Thoracic aorta (tissue), 2 donors: Measurements from ENCODE around the gene LSM10. TPM values are rescaled to one million over a fixed set of nuclear protein-coding genes. Genes with fewer than 3 reads are reported as not detected.

Experiments used
- ATAC-seq: fragments of 150-250 bp; one replicate; pipeline ENCODE4 v1.8.0; 2017; ENCODE audit warnings: low read depth; ENCODE audit not compliant: insufficient number of reproducible peaks, low FRiP score
- DNase-seq: peaks from one replicate; pipeline ENCODE4 v3.0.0-alpha.2; 2020; ENCODE audit warnings: low spot score
- H3K27ac ChIP-seq, 2 donors: fragments of 200-600 bp; sonication (generic); 1 replicate in 1 of 2; 2 replicates in 1 of 2; pipeline ENCODE4 v1.5.1; 2016; ENCODE audit warnings: mild to moderate bottlenecking in 2 of 2, moderate library complexity in 2 of 2
- H3K27me3 ChIP-seq: fragments of 200-600 bp; sonication (generic); replicated peaks from 2 replicates; pipeline ENCODE4 v1.6.0; 2016; ENCODE audit warnings: mild to moderate bottlenecking; ENCODE audit not compliant: insufficient read depth
- H3K36me3 ChIP-seq: fragments of 200-600 bp; sonication (generic); one replicate; pipeline ENCODE4 v1.5.1; 2016
- H3K4me1 ChIP-seq, 2 donors: fragments of 200-600 bp; sonication (generic); 1 replicate in 1 of 2; 2 replicates in 1 of 2; pipeline versions ENCODE4 v1.5.1 to v1.6.0; 2016; ENCODE audit warnings: low read depth in 2 of 2, mild to moderate bottlenecking in 1 of 2; ENCODE audit not compliant: control insufficient read depth in 1 of 2
- H3K4me3 ChIP-seq: fragments of 200-600 bp; sonication (generic); 2 replicates; pipeline ENCODE4 v1.5.1; 2016; ENCODE audit warnings: mild to moderate bottlenecking
- H3K9me3 ChIP-seq: fragments of 200-600 bp; sonication (generic); 2 replicates; pipeline ENCODE4 v1.5.1; 2016
- total RNA-seq, 2 donors: library from RNA; depleted of rRNA; stranded (reverse); fragments of >200 nt; gene quantifications; one replicate each; pipeline versions ENCODE4 v1.1.0 to v1.2.3, GENCODE V29; 2016
- TF ChIP-seq, protein P1 (sequence below): fragments of 200-600 bp; sonication (generic); IDR thresholded peaks from one replicate; pipeline ENCODE4 v1.5.1; 2019; ENCODE audit warnings: antibody characterized with exemption

LSM10 gene
- total RNA-seq, 2 donors from 2014 or later, result 14.4 to 34.4 TPM

DNA sequence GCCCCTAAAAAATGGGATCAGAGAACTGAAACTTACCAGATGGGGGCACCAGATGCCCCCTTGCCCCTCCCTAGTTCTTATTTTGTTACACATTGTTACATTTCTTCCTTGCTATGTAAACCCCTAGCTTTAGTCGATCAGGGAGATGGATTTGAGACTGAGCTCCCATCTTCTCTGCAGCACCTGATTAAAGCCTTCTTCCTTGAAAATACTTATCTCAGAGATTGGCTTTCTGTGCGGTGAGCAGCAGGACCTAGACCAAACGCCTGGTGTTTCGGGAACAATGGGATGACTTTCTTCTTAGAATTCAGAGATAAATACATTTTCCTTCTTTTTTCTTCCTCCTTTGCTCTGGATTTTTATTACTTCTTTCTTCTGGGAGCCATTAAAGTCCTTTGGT, 16.7 kb upstream of the LSM10 start:
- no peaks in the 10 kb centered on the region for H3K9me3 ChIP-seq
- TF ChIP-seq, protein P1, sequence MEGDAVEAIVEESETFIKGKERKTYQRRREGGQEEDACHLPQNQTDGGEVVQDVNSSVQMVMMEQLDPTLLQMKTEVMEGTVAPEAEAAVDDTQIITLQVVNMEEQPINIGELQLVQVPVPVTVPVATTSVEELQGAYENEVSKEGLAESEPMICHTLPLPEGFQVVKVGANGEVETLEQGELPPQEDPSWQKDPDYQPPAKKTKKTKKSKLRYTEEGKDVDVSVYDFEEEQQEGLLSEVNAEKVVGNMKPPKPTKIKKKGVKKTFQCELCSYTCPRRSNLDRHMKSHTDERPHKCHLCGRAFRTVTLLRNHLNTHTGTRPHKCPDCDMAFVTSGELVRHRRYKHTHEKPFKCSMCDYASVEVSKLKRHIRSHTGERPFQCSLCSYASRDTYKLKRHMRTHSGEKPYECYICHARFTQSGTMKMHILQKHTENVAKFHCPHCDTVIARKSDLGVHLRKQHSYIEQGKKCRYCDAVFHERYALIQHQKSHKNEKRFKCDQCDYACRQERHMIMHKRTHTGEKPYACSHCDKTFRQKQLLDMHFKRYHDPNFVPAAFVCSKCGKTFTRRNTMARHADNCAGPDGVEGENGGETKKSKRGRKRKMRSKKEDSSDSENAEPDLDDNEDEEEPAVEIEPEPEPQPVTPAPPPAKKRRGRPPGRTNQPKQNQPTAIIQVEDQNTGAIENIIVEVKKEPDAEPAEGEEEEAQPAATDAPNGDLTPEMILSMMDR, result no peak
- H3K36me3 ChIP-seq, result no peaks in the 10 kb centered on the region
- no peak overlapping the region for H3K27ac ChIP-seq
- no peak overlapping the region for H3K4me3 ChIP-seq
- H3K4me1 ChIP-seq, result no peaks in the 10 kb centered on the region
- DNase-seq, result no peak
- ATAC-seq, result no peak
- H3K27me3 ChIP-seq, result no peaks in the 10 kb centered on the region

DNA sequence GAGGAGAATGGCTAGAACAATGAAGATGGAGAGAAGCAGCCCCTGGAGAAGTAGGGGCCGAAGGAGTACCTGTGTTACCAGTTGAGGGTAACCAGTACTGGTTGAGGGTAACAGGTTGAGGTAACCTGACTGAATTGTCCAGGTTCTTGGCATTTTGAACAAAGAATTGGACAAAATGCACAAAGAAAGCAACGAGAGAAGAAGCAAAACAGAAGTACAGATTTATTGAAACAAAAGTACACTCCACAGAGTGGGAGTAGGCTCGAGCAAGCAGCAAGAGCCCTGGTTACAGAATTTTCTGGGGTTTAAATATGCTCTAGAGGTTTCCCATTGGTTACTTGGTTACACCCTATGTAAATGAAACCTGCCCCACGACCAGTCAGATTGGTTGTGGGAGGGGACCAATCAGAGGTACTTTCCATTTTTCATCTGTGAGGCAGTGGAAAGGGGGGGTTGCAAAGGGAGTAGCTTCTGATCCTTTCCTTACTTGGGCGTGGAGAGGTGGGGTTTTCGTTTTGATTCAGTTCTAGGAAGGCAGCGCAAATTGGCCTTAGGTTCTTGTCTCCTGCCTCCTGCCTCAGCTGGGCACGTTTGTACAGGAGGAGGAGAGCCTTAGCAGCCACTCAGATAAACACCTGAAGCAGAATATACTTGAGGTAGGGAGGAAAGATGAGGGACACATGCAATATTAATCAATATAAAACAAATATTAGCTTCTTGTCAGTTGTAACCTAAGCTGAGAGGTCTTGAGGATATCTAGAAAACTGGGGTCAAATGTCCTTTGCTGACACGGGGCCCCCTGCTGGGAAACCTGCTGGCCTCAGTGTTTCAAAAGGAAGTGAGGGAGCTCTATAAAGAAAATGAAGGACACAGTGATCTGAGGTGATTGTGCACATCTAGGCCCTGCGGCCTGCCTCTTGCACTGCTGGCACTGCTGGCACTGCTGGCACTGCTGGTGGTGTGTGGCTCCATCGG, 14.3 kb upstream of the LSM10 start:
- TF ChIP-seq, protein P1, result no peak
- no peaks in the 10 kb centered on the region for H3K4me1 ChIP-seq
- no peaks in the 10 kb centered on the region for H3K27me3 ChIP-seq
- no peak for ATAC-seq
- H3K36me3 ChIP-seq, result no peaks in the 10 kb centered on the region
- no peak overlapping the region for H3K4me3 ChIP-seq
- H3K9me3 ChIP-seq, result no peaks in the 10 kb centered on the region
- no peak overlapping the region for H3K27ac ChIP-seq
- no peak for DNase-seq

DNA sequence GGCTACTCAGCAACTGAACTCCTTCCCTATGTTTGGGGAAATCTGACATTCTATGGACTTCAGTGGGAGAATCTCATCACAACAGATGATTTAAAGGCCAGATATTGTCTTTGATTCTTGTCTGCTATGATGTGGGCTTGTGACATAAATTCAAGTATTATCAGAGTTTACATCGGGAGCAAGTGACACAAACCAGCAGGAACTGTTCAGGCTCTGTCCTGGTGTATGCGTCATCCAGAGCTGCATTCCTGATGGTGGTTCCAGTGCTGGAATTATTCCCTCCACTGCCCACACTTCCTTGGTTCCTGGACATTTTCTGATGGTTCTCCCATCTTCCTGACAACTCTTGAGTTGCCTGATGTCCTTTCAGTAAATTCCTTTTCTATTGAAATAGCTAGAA, 10.8 kb upstream of the LSM10 start:
- TF ChIP-seq, protein P1, result no peak
- no peaks in the 10 kb centered on the region for H3K9me3 ChIP-seq
- no peak overlapping the region for H3K27ac ChIP-seq
- H3K36me3 ChIP-seq, result no peaks in the 10 kb centered on the region
- H3K4me1 ChIP-seq, result no peaks in the 10 kb centered on the region
- H3K27me3 ChIP-seq, result no peaks in the 10 kb centered on the region
- no peak overlapping the region for H3K4me3 ChIP-seq
- no peak for DNase-seq
- ATAC-seq, result no peak

DNA sequence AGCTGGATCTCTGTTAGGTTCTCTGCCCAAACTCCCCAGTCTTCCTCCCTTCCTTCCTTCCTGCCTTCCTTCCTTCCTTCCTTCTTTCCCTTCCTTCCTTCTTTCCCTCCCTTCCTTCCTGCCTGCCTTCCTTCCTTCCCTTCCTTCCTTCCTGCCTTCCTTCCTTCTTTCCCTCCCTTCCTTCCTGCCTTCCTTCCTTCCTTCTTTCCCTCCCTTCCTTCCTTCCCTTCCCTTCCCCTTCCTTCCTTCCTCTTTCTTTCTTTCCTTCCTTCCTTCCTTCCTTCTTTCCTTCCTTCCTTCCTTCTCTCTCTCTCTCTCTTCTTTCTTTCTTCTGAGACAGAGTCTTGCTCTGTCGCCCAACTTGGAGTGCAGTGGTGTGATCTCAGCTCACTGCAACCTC, 8.7 kb upstream of the LSM10 start:
- Histone ChIP-seq H3K9me3 (no peaks in the 10 kb centered on the region), H3K27ac (no peak overlapping the region), H3K4me1 (no peaks in the 10 kb centered on the region), H3K27me3 (no peaks in the 10 kb centered on the region), H3K4me3 (no peak overlapping the region), H3K36me3 (no peaks in the 10 kb centered on the region)
- DNase-seq, result no peak
- TF ChIP-seq, protein P1, result no peak
- ATAC-seq, result no peak

DNA sequence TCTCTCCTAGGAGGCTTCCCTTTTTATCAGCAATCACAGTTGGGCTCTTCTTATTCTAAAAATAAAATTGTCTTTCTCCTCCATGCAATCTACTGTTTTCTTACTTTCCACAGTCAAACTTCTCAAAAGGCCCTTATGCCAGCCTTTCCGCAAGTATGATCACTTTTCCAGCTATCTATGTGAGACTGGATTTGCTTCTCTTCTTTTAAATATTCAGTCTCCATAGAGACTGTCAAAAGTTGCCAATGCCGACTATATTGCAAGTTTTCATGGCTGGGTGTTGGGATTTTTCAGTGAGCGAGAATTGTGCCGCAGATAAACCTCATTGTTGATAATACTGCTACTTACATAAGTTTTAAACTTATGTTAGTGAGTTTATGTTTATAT, 4.8 kb upstream of the LSM10 start:
- no peak for DNase-seq
- H3K27ac ChIP-seq, result no peak overlapping the region
- TF ChIP-seq, protein P1, result no peak
- H3K36me3 ChIP-seq, result no peaks in the 10 kb centered on the region
- no peaks in the 10 kb centered on the region for H3K27me3 ChIP-seq
- no peak for ATAC-seq
- no peaks in the 10 kb centered on the region for H3K9me3 ChIP-seq
- peaks cover 0 to 5% of the 10 kb centered on the region in 2 donors for H3K4me1 ChIP-seq
- H3K4me3 ChIP-seq, result no peak overlapping the region
